Hepatocyte (in vitro differentiated cells): ENCODE results near the gene SLX4IP.

Experiments
- CTCF ChIP-seq: fragments of 200-600 bp; sonication (generic); IDR thresholded peaks from 2 replicates; pipeline ENCODE4 v1.5.1; 2016; ENCODE audit warnings: antibody characterized with exemption, mild to moderate bottlenecking; ENCODE audit not compliant: poor library complexity
- EZH2 ChIP-seq: fragments of 200-600 bp; sonication (generic); IDR thresholded peaks from 2 replicates; pipeline ENCODE4 v1.6.1; 2016; ENCODE audit warnings: antibody characterized with exemption, mild to moderate bottlenecking, borderline replicate concordance
- EZH2phosphoT487 ChIP-seq: fragments of 200-600 bp; sonication (generic); IDR thresholded peaks from one replicate; pipeline ENCODE4 v1.6.1; 2018; ENCODE audit warnings: antibody characterized with exemption, mild to moderate bottlenecking, low read depth, moderate library complexity; ENCODE audit not compliant: unreplicated experiment, severe bottlenecking

DNA sequence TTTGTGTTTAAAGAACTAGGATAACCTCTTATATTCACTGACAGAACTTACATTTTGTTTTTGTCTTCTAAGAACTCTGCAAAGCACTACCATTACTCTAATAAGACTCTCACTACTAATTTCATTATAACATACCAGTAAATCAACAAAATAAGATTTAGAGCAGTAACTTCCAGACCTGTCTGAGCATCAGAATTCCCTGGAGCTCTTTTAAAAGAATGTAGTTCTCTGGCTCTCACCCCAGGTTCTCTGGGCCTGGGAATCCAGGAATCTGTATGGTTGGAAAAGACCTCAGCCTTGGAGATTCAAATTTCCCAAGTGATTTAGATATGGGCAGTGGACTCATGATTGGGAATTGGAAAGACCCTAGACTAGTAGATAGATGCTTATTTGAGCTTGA is 149.3 kb downstream of the SLX4IP start:
- TF ChIP-seq CTCF (no peak), EZH2 (no peak), EZH2phosphoT487 (no peak)
